GM18909 (cell line): ENCODE measurements around the gene SLC2A8.

Experiments used
- ATAC-seq: cut with Tn5 transposase; IDR thresholded peaks from one replicate; pipeline ENCODE4 v1.9.1; 2021; ENCODE audit warnings: mild to moderate bottlenecking; ENCODE audit not compliant: unreplicated experiment, poor library complexity

SLC2A8 gene

GRCh38 chr9:127451858-127452656 is 55.1 kb downstream of the SLC2A8 start:
- ATAC-seq = peak; percentile 5

GRCh38 chr9:127452691-127453090 is 55.7 kb downstream of the SLC2A8 start:
- no peak for ATAC-seq

- ATAC-seq = no peak
Measured at GRCh38 chr9:127455324-127455992, 58.5 kb downstream of the SLC2A8 start.

- no peak for ATAC-seq
Measured at GRCh38 chr9:127457191-127457878, 60.4 kb downstream of the SLC2A8 start.
